HK-2 (cell line): Measurements from ENCODE around the gene VPS8.

ENCODE experiments used
- DNase-seq: peaks from one replicate; pipeline ENCODE4 v3.0.0-alpha.2; 2018; ENCODE audit not compliant: unreplicated experiment

Gene VPS8

GRCh38 chr3:184812662-184813042 is 686 bp downstream of the VPS8 start:
- DNase-seq: no peak

- no peak for DNase-seq
Measured at GRCh38 chr3:184813357-184813756, 1.4 kb downstream of the VPS8 start.

DNA sequence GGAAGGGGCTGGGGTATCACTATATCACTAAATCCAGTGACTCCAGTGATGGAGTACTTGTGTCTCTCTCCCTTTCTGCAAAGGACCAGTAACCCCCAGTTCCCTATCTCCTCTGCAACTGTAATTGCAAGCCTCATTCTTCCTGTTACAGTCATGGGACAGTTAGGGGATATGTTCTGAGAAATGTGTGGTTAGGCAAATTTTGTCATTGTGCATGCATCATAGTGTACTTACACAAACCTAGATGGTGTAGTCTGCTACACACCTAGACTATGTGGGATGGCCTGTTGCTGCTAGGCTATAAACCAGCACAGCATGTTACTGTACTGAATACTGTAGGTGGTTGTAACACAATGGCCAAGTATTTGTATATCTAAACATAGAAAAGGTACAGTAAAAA is 2.2 kb downstream of the VPS8 start:
- DNase-seq: no peak

- no peak for DNase-seq
Measured at GRCh38 chr3:184815046-184815930, 3.3 kb downstream of the VPS8 start.

DNA sequence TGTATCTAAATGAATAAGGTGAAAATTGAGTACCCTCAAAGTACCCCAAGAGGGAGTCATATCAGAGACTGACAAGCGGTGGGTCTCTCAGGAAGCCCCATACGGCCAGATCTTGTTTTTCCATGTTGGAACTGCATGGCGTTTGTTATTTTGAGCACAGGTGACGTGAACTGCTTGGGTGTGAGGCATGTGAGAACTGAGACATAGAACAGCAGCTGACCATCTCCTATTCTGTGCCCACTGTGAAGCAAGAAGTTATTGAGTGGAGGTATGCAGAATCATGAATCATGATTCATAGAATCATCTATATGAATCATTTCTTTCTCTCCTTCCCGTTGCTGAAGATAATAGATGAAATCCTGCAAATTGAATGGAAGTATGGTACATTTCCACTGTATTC is 4.6 kb downstream of the VPS8 start:
- no peak for DNase-seq

GRCh38 chr3:184820525-184820924 is 8.6 kb downstream of the VPS8 start:
- no peak for DNase-seq

GRCh38 chr3:184821034-184821433 is 9.1 kb downstream of the VPS8 start:
- no peak for DNase-seq

- DNase-seq: no peak
Measured at GRCh38 chr3:184822081-184822480, 10.1 kb downstream of the VPS8 start.

DNA sequence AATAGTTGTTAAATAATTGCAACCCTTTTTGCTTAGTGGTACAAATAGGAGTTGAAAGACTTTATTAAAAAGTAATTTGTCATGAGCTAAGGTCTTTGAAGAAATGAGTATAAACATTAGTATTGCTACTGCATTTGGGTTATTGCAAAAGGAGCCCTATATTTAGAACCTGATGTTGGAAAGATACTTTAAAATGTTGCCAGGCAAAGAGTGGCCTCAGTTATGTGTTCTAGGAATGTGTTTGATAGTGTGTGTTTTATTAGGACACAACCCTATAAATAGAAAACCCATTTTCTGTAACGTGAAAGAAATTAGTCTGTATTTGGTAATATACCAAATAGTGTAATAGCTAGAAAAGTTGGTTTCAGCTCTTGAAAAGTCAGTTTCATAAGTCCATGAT is 10.7 kb downstream of the VPS8 start:
- no peak for DNase-seq

DNA sequence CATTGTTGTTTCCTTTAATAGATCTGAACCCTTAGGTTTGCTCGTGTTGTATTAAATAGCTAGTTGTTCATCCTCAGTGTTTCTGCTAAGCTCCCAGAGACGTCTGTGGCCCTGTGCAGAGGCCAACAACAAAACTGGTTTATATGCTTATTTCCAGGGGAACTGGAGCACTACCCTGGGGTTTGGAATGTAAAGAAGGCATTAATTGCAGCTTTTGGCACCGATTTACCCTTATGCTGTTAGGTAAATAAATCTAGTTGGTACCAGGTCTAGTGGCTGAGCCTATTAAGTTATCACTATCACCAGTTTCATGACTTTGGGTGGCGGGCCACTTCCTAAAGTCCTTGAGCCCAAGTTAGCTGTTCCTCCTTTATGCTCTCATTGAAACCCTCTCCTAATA is 12.0 kb downstream of the VPS8 start:
- DNase-seq: no peak

- DNase-seq: no peak
Measured at GRCh38 chr3:184825121-184825820, 13.3 kb downstream of the VPS8 start.

- no peak for DNase-seq
Measured at GRCh38 chr3:184827572-184827971, 15.6 kb downstream of the VPS8 start.

GRCh38 chr3:184832044-184832443 is 20.1 kb downstream of the VPS8 start:
- DNase-seq: no peak

DNA sequence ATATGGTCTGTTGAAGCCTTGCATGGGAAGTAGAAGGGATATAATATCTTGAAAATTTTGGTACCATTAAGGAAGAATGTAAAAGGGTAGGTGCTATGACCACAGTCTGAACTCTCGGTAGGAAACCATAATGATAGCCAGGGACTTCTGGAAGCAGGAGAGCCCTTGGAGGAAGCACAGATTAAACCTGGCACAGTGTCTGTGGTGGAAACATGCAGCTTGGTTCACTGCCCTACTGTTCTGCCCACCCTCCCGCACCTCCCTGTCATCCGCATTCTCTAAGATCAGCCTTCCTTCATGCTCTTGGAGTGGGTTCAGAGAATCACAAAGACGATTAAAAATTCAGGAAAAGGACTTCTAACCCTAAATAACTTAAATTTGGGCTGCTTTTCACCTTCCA is 20.9 kb downstream of the VPS8 start:
- DNase-seq: no peak

GRCh38 chr3:184836090-184836822 is 24.3 kb downstream of the VPS8 start:
- no peak for DNase-seq

DNA sequence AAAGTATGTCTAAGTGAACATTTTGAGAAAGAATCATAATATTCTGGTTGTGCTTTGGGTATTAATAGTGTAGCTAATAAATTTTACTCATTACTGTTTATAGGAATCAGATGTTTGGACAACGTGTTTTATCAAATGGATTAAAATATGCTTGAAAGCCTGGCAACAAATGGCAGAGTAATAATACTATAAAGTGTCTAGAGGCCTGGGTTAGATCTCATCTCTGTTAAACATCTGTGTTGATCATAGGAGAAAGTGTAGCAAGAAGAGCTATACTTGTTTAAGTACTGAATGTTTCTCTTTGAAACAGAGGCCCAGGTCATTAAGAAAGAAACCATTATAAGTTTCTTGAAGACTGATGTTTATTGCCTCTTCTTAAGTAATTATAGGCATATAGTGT is 30.5 kb downstream of the VPS8 start:
- no peak for DNase-seq

- DNase-seq: no peak
Measured at GRCh38 chr3:184845819-184846218, 33.9 kb downstream of the VPS8 start.

GRCh38 chr3:184846496-184846895 is 34.5 kb downstream of the VPS8 start:
- no peak for DNase-seq

- DNase-seq: no peak
Measured at GRCh38 chr3:184848934-184849333, 37.0 kb downstream of the VPS8 start.

GRCh38 chr3:184850201-184850600 is 38.2 kb downstream of the VPS8 start:
- no peak for DNase-seq

DNA sequence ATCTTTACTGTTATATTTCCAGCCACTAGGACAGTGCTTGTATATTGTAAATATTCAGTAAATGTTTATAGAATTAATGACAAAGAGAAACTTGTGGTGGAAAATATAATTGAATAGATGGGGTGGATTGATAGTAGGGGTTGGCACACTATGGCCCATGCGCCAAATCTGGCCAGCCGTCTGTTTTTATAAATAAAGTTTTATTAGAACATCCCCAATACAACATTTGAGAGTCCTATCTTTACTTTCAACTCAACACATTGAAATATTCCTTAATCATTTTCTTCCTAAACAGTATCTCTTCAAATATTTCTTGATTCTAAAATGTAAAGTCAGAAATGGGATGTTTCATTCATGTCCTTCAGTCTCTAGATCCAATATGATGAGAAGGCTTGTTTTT is 45.1 kb downstream of the VPS8 start:
- no peak for DNase-seq

GRCh38 chr3:184864000-184864399 is 52.0 kb downstream of the VPS8 start:
- no peak for DNase-seq

- DNase-seq: no peak
Measured at GRCh38 chr3:184868477-184868876, 56.5 kb downstream of the VPS8 start.
